PFSK-1 (cell line): ENCODE data around the gene CALY.

Experiments used
- POLR2AphosphoS5 ChIP-seq: IDR thresholded peaks from 2 replicates; pipeline ENCODE4 v1.6.1; 2012; ENCODE audit warnings: low read depth, mild to moderate bottlenecking, control low read depth, low read length, moderate library complexity
- REST ChIP-seq, 2 experiments: IDR thresholded peaks; 2 replicates each; pipeline versions ENCODE4 v1.6.1 to v1.8.0; 2011 to 2012; ENCODE audit warnings: low read depth in 2 of 2, low read length in 2 of 2, control low read depth in 1 of 2, inconsistent platforms in 1 of 2, mild to moderate bottlenecking in 1 of 2, moderate library complexity in 1 of 2; ENCODE audit not compliant: insufficient read depth in 1 of 2
- SIN3A ChIP-seq: IDR thresholded peaks from 2 replicates; pipeline ENCODE4 v1.6.1; 2012; ENCODE audit warnings: mild to moderate bottlenecking, low read length, moderate library complexity, borderline replicate concordance; ENCODE audit not compliant: insufficient read depth
- TAF1 ChIP-seq: IDR thresholded peaks from 2 replicates; pipeline ENCODE4 v1.6.1; 2012; ENCODE audit warnings: low read length, control low read depth, borderline replicate concordance; ENCODE audit not compliant: insufficient read depth

GRCh38 chr10:133299224-133299623, 37.5 kb downstream of the CALY start:
- TF ChIP-seq POLR2AphosphoS5 (no peak), SIN3A (no peak), TAF1 (no peak), REST (IDR thresholded peaks at IDR 0.05; ENCODE audit: insufficient read depth in 1 of 2, low read depth in 2 of 2, low read length in 2 of 2) (no peak)
